WTC11 (cell line): ENCODE results near the gene OPCML.
A peak's percentile ranks its signal among the peaks of the same experiment; 100 is the strongest.

Source experiments
- ELF4 ChIP-seq: sonication (generic); formaldehyde crosslinking; IDR thresholded peaks from 2 replicates; pipeline ENCODE4 v1.8.1; 2022; ENCODE audit warnings: low read depth, mild to moderate bottlenecking, moderate library complexity, missing genetic modification reagents
- ETV6 ChIP-seq: sonication (generic); formaldehyde crosslinking; IDR thresholded peaks from 2 replicates; pipeline ENCODE4 v1.8.1; 2022; ENCODE audit warnings: mild to moderate bottlenecking, missing genetic modification reagents
- FOXJ3 ChIP-seq: sonication (generic); formaldehyde crosslinking; IDR thresholded peaks from 2 replicates; pipeline ENCODE4 v1.9.0; 2021; ENCODE audit warnings: missing genetic modification reagents, mild to moderate bottlenecking, borderline replicate concordance
- JUN ChIP-seq: sonication (generic); formaldehyde crosslinking; IDR thresholded peaks from 2 replicates; pipeline ENCODE4 v1.8.0; 2023; ENCODE audit warnings: mild to moderate bottlenecking, missing genetic modification reagents
- NFYB ChIP-seq: sonication (generic); formaldehyde crosslinking; conservative IDR thresholded peaks from 2 replicates; pipeline ENCODE4 v1.8.0; 2022; ENCODE audit warnings: low read depth, missing genetic modification reagents
- NR3C1 ChIP-seq: sonication (generic); formaldehyde crosslinking; conservative IDR thresholded peaks from 2 replicates; pipeline ENCODE4 v1.8.1; 2023; ENCODE audit warnings: low read depth, mild to moderate bottlenecking, missing genetic modification reagents
- TEAD4 ChIP-seq: sonication (generic); formaldehyde crosslinking; IDR thresholded peaks from 2 replicates; pipeline ENCODE4 v1.8.0; 2022; ENCODE audit warnings: mild to moderate bottlenecking, missing genetic modification reagents
- TP53 ChIP-seq: sonication (generic); formaldehyde crosslinking; IDR thresholded peaks from 2 replicates; pipeline ENCODE4 v1.8.1; 2023; ENCODE audit warnings: mild to moderate bottlenecking, missing genetic modification reagents
- TF ChIP-seq, protein P1 (sequence below): sonication (generic); formaldehyde crosslinking; IDR thresholded peaks from 2 replicates; pipeline ENCODE4 v1.8.0; 2022; ENCODE audit warnings: mild to moderate bottlenecking, missing genetic modification reagents
- TF ChIP-seq, protein P2 (sequence below): fragments of 200-600 bp; IDR thresholded peaks from 2 replicates; pipeline ENCODE4 v1.8.0; 2022; ENCODE audit warnings: antibody characterized with exemption
- TF ChIP-seq, protein P3 (sequence below): fragments of 250-450 bp; sonication (Bioruptor Pico); IDR thresholded peaks from 2 replicates; pipeline ENCODE4 v2.1.2; 2022; ENCODE audit warnings: mild to moderate bottlenecking, moderate library complexity
- TF ChIP-seq, protein P4 (sequence below): sonication (generic); formaldehyde crosslinking; IDR thresholded peaks from 2 replicates; pipeline ENCODE4 v1.8.1; 2023; ENCODE audit warnings: mild to moderate bottlenecking, missing genetic modification reagents, moderate library complexity

DNA sequence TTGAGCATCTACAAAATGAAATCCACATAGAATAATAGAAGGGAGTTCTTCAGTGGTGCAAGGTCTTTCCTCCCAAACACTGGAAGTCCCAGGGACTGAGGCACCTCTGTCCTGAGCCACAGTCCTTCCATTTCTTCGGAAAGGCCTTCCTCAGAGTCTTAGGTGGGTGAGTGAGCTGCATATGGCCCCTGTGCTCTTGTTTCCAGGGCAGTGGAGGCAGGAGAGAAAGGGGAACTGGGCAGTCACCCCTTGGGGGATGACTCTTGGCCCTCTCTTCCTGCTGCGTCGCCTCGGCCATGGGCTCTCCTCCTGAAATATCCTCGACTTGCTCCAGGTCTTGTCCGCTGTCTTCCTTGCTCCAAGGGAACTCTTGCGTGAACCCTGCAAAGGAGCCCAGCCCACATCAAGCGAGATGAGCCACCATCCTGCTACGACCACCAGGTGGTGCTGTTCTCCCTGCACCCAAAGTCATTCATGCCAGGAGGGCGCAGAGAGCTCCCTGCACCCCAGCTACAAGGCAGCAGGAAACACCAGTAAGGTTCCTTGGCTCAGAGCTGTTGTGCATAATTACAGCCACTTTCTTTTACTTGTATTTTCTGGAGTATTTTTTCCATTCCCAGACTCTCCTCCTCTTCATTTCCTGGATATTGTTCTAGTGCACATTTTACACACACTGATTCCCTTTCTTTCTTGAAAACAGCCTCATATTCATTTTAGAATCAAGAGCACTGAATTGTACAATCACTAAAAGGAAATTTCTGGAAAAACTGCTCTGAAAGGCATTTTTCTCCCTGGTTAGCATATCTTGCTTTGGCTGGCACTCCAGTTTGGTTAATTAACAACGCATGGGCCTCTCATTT, 397.8 kb downstream of the OPCML start:
- TF ChIP-seq TEAD4 (CRISPR knock-in tag) (no peak), ETV6 (CRISPR knock-in tag) (no peak), NR3C1 (CRISPR knock-in tag) (no peak), ELF4 (CRISPR knock-in tag) (no peak), NFYB (CRISPR knock-in tag) (no peak), JUN (CRISPR knock-in tag) (no peak), FOXJ3 (CRISPR knock-in tag) (no peak), TP53 (CRISPR knock-in tag) (no peak)
- TF ChIP-seq, protein P1, sequence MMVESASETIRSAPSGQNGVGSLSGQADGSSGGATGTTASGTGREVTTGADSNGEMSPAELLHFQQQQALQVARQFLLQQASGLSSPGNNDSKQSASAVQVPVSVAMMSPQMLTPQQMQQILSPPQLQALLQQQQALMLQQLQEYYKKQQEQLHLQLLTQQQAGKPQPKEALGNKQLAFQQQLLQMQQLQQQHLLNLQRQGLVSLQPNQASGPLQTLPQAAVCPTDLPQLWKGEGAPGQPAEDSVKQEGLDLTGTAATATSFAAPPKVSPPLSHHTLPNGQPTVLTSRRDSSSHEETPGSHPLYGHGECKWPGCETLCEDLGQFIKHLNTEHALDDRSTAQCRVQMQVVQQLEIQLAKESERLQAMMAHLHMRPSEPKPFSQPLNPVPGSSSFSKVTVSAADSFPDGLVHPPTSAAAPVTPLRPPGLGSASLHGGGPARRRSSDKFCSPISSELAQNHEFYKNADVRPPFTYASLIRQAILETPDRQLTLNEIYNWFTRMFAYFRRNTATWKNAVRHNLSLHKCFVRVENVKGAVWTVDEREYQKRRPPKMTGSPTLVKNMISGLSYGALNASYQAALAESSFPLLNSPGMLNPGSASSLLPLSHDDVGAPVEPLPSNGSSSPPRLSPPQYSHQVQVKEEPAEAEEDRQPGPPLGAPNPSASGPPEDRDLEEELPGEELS (CRISPR knock-in tag): no peak
- TF ChIP-seq, protein P2, sequence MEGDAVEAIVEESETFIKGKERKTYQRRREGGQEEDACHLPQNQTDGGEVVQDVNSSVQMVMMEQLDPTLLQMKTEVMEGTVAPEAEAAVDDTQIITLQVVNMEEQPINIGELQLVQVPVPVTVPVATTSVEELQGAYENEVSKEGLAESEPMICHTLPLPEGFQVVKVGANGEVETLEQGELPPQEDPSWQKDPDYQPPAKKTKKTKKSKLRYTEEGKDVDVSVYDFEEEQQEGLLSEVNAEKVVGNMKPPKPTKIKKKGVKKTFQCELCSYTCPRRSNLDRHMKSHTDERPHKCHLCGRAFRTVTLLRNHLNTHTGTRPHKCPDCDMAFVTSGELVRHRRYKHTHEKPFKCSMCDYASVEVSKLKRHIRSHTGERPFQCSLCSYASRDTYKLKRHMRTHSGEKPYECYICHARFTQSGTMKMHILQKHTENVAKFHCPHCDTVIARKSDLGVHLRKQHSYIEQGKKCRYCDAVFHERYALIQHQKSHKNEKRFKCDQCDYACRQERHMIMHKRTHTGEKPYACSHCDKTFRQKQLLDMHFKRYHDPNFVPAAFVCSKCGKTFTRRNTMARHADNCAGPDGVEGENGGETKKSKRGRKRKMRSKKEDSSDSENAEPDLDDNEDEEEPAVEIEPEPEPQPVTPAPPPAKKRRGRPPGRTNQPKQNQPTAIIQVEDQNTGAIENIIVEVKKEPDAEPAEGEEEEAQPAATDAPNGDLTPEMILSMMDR: peak; percentile 92
- TF ChIP-seq, protein P3, sequence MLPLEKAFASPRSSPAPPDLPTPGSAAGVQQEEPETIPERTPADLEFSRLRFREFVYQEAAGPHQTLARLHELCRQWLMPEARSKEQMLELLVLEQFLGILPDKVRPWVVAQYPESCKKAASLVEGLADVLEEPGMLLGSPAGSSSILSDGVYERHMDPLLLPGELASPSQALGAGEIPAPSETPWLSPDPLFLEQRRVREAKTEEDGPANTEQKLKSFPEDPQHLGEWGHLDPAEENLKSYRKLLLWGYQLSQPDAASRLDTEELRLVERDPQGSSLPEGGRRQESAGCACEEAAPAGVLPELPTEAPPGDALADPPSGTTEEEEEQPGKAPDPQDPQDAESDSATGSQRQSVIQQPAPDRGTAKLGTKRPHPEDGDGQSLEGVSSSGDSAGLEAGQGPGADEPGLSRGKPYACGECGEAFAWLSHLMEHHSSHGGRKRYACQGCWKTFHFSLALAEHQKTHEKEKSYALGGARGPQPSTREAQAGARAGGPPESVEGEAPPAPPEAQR (CRISPR knock-in tag): no peak
- TF ChIP-seq, protein P4, sequence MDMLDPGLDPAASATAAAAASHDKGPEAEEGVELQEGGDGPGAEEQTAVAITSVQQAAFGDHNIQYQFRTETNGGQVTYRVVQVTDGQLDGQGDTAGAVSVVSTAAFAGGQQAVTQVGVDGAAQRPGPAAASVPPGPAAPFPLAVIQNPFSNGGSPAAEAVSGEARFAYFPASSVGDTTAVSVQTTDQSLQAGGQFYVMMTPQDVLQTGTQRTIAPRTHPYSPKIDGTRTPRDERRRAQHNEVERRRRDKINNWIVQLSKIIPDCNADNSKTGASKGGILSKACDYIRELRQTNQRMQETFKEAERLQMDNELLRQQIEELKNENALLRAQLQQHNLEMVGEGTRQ (CRISPR knock-in tag): no peak
